K562 (cell line): ENCODE data around the gene ABCA4. TPM values are rescaled to one million over a fixed set of nuclear protein-coding genes. Genes with fewer than 3 reads are reported as not detected.

Experiments
- ATAC-seq: fragments of 200-7000 bp; cut with Tn5 transposase; 3 replicates; pipeline ENCODE4 v1.9.1; 2020; ENCODE audit warnings: moderate library complexity
- BruUV-seq: library from RNA; stranded (reverse); fragments of 400-500 nt; replicated peaks from 2 replicates; lab custom pipeline; 2021; lab: Mats Ljungman, UMichigan
- CTCF ChIA-PET: fragments of 300-600 bp; formaldehyde crosslinking; extraction: SDS; loops from one replicate; lab custom pipeline; 2021; ENCODE audit warnings: low intra/inter-chr PET ratio; lab: Yijun Ruan, JAX
- POLR2A ChIA-PET: fragments of 300-600, 350-650 bp; sonication (Branson Sonifier 250); formaldehyde crosslinking; extraction: SDS; loops from one replicate; lab custom pipeline; 2021; ENCODE audit warnings: antibody characterized with exemption, inconsistent platforms; lab: Yijun Ruan, JAX
- DNase-seq, 4 experiments: peaks; one replicate each; pipeline versions ENCODE4 v3.0.0 to v3.0.0-alpha.2; 2011 to 2018; ENCODE audit warnings: low spot score in 3 of 4, mixed read lengths in 3 of 4; ENCODE audit errors: extremely low read depth in 1 of 4
- FAIRE-seq: peaks from 2 replicates; lab custom pipeline; 2011; peaks lifted over from hg19 to GRCh38; lab: Jason Lieb, UNC
- H2AFZ ChIP-seq: 2 replicates; pipeline ENCODE4 v1.6.0; 2011; ENCODE audit warnings: low read depth, low read length, control low read depth, inconsistent platforms
- H3K27ac ChIP-seq: fragments of 200-600 bp; 3 replicates; pipeline ENCODE4 v1.8.0; 2011; ENCODE audit warnings: low read depth, mild to moderate bottlenecking, control low read depth, inconsistent platforms, low read length, moderate library complexity, mixed read lengths; ENCODE audit errors: extremely low read depth
- H3K27me3 ChIP-seq, 2 experiments: fragments of 300-600 bp in 1 of 2; 2 replicates in 1 of 2; 3 replicates in 1 of 2; pipeline versions ENCODE4 v1.6.0 to v1.8.0; 2011; ENCODE audit warnings: inconsistent platforms in 2 of 2, low read length in 2 of 2, mild to moderate bottlenecking in 1 of 2, mixed read lengths in 1 of 2, moderate library complexity in 1 of 2; ENCODE audit not compliant: control insufficient read depth in 2 of 2, insufficient read depth in 2 of 2
- H3K36me3 ChIP-seq: fragments of 300-600 bp; 3 replicates; pipeline ENCODE4 v1.8.0; 2011; ENCODE audit warnings: mild to moderate bottlenecking, low read length, inconsistent platforms; ENCODE audit not compliant: control insufficient read depth, insufficient read depth
- H3K4me1 ChIP-seq, 2 experiments: fragments of 200-600 bp in 1 of 2; replicated peaks in 1 of 2; 2 replicates in 1 of 2; 3 replicates in 1 of 2; pipeline versions ENCODE4 v1.5.1 to v1.8.0; 2011; ENCODE audit warnings: inconsistent platforms in 2 of 2, low read length in 2 of 2, mild to moderate bottlenecking in 1 of 2, mixed read lengths in 1 of 2, moderate library complexity in 1 of 2; ENCODE audit not compliant: control insufficient read depth in 2 of 2, insufficient read depth in 2 of 2
- H3K4me2 ChIP-seq: 2 replicates; pipeline ENCODE4 v1.6.1; 2011; ENCODE audit warnings: low read length, control low read depth, inconsistent platforms, mixed read lengths; ENCODE audit not compliant: insufficient read depth
- H3K4me3 ChIP-seq: fragments of 200-600 bp; sonication (generic), shearing (Covaris generic); 2 replicates; pipeline ENCODE4 v1.5.1; 2016; ENCODE audit warnings: control low read depth, inconsistent platforms
- H3K79me2 ChIP-seq: fragments of 200-600 bp; 3 replicates; pipeline ENCODE4 v1.8.0; 2011; ENCODE audit warnings: low read length, inconsistent platforms; ENCODE audit not compliant: control insufficient read depth, insufficient read depth
- H3K9ac ChIP-seq, 2 experiments: 2 replicates each; pipeline versions ENCODE4 v1.6.0 to v1.6.1; 2011; ENCODE audit warnings: low read depth in 2 of 2, low read length in 2 of 2, control low read depth in 1 of 2, inconsistent platforms in 1 of 2, mild to moderate bottlenecking in 1 of 2, mixed read lengths in 1 of 2; ENCODE audit not compliant: insufficient read depth in 1 of 2
- H3K9me1 ChIP-seq: one replicate; pipeline ENCODE4 v1.6.0; 2011; ENCODE audit warnings: inconsistent platforms, mild to moderate bottlenecking, low read length, moderate library complexity; ENCODE audit not compliant: control insufficient read depth, insufficient read depth
- H3K9me3 ChIP-seq: replicated peaks from 2 replicates; pipeline ENCODE4 v1.5.1; 2011; ENCODE audit warnings: low read depth, low read length, inconsistent platforms; ENCODE audit not compliant: control insufficient read depth, insufficient read depth
- H4K20me1 ChIP-seq: replicated peaks from 2 replicates; pipeline ENCODE4 v1.6.1; 2011; ENCODE audit warnings: low read length, inconsistent platforms, mixed read lengths; ENCODE audit not compliant: control insufficient read depth, insufficient read depth
- BDP1 ChIP-seq: IDR thresholded peaks from 3 replicates; pipeline ENCODE4 v1.6.1; 2011; ENCODE audit not compliant: insufficient read length, insufficient read depth
- CBFB ChIP-seq: sonication (generic); formaldehyde crosslinking; IDR thresholded peaks from 2 replicates; pipeline ENCODE4 v1.4.0; 2020; ENCODE audit warnings: mild to moderate bottlenecking, missing genetic modification reagents
- CBX1 ChIP-seq: sonication (generic); IDR thresholded peaks from 2 replicates; pipeline ENCODE4 v1.6.1; 2016; ENCODE audit warnings: antibody characterized with exemption, low read depth, mild to moderate bottlenecking
- EHMT2 ChIP-seq: fragments of 450-650 bp; IDR thresholded peaks from 2 replicates; pipeline ENCODE4 v1.6.1; 2018; ENCODE audit warnings: antibody characterized with exemption
- FOXK2 ChIP-seq, 2 experiments: fragments of 450-650 bp; IDR thresholded peaks in 1 of 2; conservative IDR thresholded peaks in 1 of 2; 2 replicates each; pipeline ENCODE4 v1.6.1; 2016; ENCODE audit warnings: low read depth in 2 of 2, mild to moderate bottlenecking in 1 of 2
- HDAC8 ChIP-seq: fragments of 450-650 bp; IDR thresholded peaks from 2 replicates; pipeline ENCODE4 v1.6.1; 2016; ENCODE audit warnings: mild to moderate bottlenecking, missing genetic modification characterization, moderate library complexity, missing compliant biosample characterization
- HMG20B ChIP-seq: fragments of 250-450 bp; sonication (Bioruptor Pico); IDR thresholded peaks from 2 replicates; pipeline ENCODE4 v1.5.0; 2021; ENCODE audit warnings: mild to moderate bottlenecking
- MTA1 ChIP-seq: fragments of 450-650 bp; IDR thresholded peaks from 2 replicates; pipeline ENCODE4 v1.6.1; 2017; ENCODE audit warnings: borderline replicate concordance
- NRF1 ChIP-seq, 2 experiments: fragments of 450-650 bp; IDR thresholded peaks in 1 of 2; conservative IDR thresholded peaks in 1 of 2; 2 replicates each; pipeline ENCODE4 v1.6.1; 2014; ENCODE audit warnings: mild to moderate bottlenecking in 2 of 2
- STAT5B ChIP-seq: fragments of 250-450 bp; sonication (Bioruptor Pico); IDR thresholded peaks from 2 replicates; pipeline ENCODE4 v1.8.0; 2021; ENCODE audit warnings: mild to moderate bottlenecking, inconsistent platforms
- TAF7 ChIP-seq: fragments of 450-650 bp; IDR thresholded peaks from 2 replicates; pipeline ENCODE4 v1.6.1; 2016; ENCODE audit warnings: missing genetic modification characterization, missing compliant biosample characterization
- TAL1 ChIP-seq: fragments of 450-650 bp; IDR thresholded peaks from 2 replicates; pipeline ENCODE4 v1.6.1; 2016; ENCODE audit warnings: mild to moderate bottlenecking
- TCFL5 ChIP-seq: fragments of 250-450 bp; sonication (Bioruptor Pico); conservative IDR thresholded peaks from 2 replicates; pipeline ENCODE4 v1.6.1; 2021; ENCODE audit warnings: mild to moderate bottlenecking, moderate library complexity, matching md5 sums
- WHSC1 ChIP-seq: IDR thresholded peaks from one replicate; pipeline ENCODE4 v1.6.1; 2012; ENCODE audit warnings: low read length, control low read depth, inconsistent platforms
- ZNF165 ChIP-seq: fragments of 250-450 bp; sonication (Bioruptor Pico); IDR thresholded peaks from 2 replicates; pipeline ENCODE4 v1.4.0; 2020; ENCODE audit warnings: borderline replicate concordance
- ZNF282 ChIP-seq: sonication (generic); formaldehyde crosslinking; IDR thresholded peaks from 2 replicates; pipeline ENCODE4 v1.8.1; 2023; ENCODE audit warnings: missing genetic modification reagents
- ZZZ3 ChIP-seq: fragments of 450-650 bp; IDR thresholded peaks from 2 replicates; pipeline ENCODE4 v1.6.1; 2016; ENCODE audit warnings: antibody characterized with exemption, mild to moderate bottlenecking, moderate library complexity
- WGBS: fragments of 100-300 bp; shearing (Covaris generic); methylation state at CpG from one replicate; pipeline ENCODE4 v1.1.6; 2016; ENCODE audit warnings: low coverage, mixed read lengths; ENCODE audit not compliant: insufficient coverage; ENCODE audit errors: missing lambda C conversion rate; 5-methylcytosine and 5-hydroxymethylcytosine counted together
- in situ Hi-C: fragments of 300-500 bp; cut with MboI; formaldehyde crosslinking; loops from 4 replicates; pipeline ENCODE4 v1.15.0; 2018; ENCODE audit warnings: inconsistent platforms, mixed read lengths
- intact Hi-C: fragments of 100-400 bp; cut with micrococcal nuclease; formaldehyde crosslinking; loops from 2 replicates; pipeline ENCODE4 v1.14.2; 2022
- polyA plus RNA-seq, 8 experiments: library from polyadenylated mRNA; depleted of rRNA in 4 of 8; stranded (reverse) in 5 of 8; unstranded in 3 of 8; fragments of >200 nt; fragmentation: Nextera tagmentation in 2 of 8; fragmentation: Illumina TruSeq in 1 of 8; extraction: Ambion mirVana in 2 of 8; extraction: Trizol in 1 of 8; gene quantifications; 2 replicates each; pipeline versions ENCODE4 v1.2.1 to v1.2.3, GENCODE V29; 2011 to 2014; ENCODE audit warnings: inconsistent platforms in 1 of 8, missing spikeins in 1 of 8
- total RNA-seq, 7 experiments: library from RNA; depleted of rRNA in 6 of 7; stranded (reverse); fragments of >200 nt in 6 of 7; fragmentation: Illumina TruSeq in 2 of 7; extraction: Trizol in 2 of 7; gene quantifications; 2 replicates each; pipeline versions ENCODE4 v1.2.1 to v1.2.3, GENCODE V29; 2011 to 2021; ENCODE audit warnings: low replicate concordance in 1 of 7
- TF ChIP-seq, protein P1 (sequence below), 2 experiments: IDR thresholded peaks; 2 replicates each; pipeline ENCODE4 v1.6.1; 2012; ENCODE audit warnings: improper control_type of control experiment in 2 of 2, low read depth in 2 of 2, low read length in 2 of 2, borderline replicate concordance in 1 of 2

Gene ABCA4
- total and polyA plus RNA-seq, 9 of the 15 experiments (the other 6 are each of a cell fraction or from before 2014, with no cell fraction given) = 0.01 to 0.04 TPM; not detected in 7

DNA sequence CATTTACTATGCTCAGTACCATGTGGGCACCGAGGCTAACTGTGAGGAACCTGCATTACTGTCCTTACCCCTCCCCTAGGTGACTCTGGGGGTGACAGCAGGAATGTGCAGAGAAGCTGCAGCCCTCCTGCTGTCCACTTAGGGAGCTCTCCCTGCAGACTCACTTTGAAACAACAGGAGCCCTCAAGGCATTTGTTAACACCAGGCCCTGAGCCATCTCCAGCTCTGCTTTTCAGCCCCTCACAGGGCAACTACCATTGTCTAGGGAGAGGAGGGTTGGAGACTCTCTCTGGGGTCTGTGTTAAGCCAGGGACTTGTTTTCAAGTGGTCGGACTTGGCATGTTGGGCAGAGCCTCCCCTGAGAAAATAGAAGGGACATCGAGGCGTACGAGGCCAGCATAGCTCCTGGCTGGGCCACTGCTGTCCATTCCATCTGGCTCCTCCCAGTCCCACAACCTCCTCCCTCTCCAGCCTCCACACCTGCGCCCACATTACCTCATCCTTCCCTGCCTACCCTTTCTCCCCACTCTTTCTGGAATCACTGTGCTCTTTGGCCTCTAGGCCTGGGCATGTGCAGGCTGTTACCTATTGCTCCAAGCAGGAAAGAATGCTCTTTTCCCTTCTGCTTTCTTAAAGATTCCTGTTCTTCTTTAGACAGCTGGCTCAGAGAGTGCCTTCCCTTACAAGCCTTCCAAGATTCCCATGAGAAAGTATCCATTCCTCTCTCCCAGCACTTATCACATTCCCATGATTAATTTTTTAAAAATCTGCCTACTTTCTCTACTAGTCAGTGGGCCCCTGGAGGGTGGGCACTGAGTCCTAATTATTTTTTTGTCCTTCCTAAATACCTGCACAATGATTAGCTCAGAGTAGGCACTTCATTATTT is 109.0 kb downstream of the ABCA4 start:
- POLR2A ChIA-PET = interaction anchor here (0.7 kb wide), 1 partner anchor 12 kb away, joined by 3 read pairs; no protein-coding TSS in a partner anchor

DNA sequence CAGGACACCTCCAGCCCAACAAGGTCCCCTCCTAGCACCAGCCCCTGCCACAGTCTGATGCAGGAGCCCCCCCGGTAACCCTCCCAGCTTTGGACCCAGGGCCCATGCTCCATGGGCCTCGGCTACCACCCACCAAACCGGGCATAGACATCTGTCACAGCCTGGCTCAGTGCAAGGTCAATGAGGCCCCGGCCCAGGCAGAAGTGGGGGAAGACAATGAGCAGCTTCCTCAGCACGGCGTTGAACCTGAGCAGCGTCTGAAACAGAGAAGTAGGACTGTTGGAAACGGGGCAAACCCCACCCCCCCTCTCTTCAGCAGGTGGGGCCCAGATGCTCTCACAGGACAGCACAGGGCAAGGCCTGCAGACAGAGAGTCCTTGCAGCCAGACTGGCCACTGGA is 109.8 kb downstream of the ABCA4 start:
- H3K4me3 ChIP-seq = no peak overlapping the region
- no peak overlapping the region for H3K9ac ChIP-seq
- peaks cover 0 to 15% of the 10 kb centered on the region in 2 experiments; a peak in 2 of 5 replicates for H3K27me3 ChIP-seq
- H3K4me1 ChIP-seq = peaks cover 4 to 22% of the 10 kb centered on the region in 2 experiments
- intact Hi-C loops (no loop called here), in situ Hi-C loops (no loop called here)
- no peak overlapping the region for H2AFZ ChIP-seq
- no peaks in the 10 kb centered on the region for H3K79me2 ChIP-seq
- no peaks in the 10 kb centered on the region for H3K9me3 ChIP-seq
- no peak overlapping the region for H3K4me2 ChIP-seq
- no peak for FAIRE-seq
- WGBS = 8% methylated on average over 8 of the region's 8 CpGs
- no peak for DNase-seq
- ChIA-PET CTCF (no interaction called here), POLR2A (interaction anchor here (0.7 kb wide), 1 partner anchor 11 kb away, joined by 3 read pairs; no protein-coding TSS in a partner anchor)
- BruUV-seq = no TSS peak
- H3K36me3 ChIP-seq = no peaks in the 10 kb centered on the region
- H4K20me1 ChIP-seq = 0 out of 2 replicates have a peak, but pooled peaks cover 3% of the 10 kb centered on the region
- no peak overlapping the region for H3K27ac ChIP-seq
- ATAC-seq = no peak
- H3K9me1 ChIP-seq = no peaks in the 10 kb centered on the region
- TF ChIP-seq CBX1 = no peak
- TF ChIP-seq TCFL5 (CRISPR knock-in tag) = no peak
- TF ChIP-seq, protein P1, sequence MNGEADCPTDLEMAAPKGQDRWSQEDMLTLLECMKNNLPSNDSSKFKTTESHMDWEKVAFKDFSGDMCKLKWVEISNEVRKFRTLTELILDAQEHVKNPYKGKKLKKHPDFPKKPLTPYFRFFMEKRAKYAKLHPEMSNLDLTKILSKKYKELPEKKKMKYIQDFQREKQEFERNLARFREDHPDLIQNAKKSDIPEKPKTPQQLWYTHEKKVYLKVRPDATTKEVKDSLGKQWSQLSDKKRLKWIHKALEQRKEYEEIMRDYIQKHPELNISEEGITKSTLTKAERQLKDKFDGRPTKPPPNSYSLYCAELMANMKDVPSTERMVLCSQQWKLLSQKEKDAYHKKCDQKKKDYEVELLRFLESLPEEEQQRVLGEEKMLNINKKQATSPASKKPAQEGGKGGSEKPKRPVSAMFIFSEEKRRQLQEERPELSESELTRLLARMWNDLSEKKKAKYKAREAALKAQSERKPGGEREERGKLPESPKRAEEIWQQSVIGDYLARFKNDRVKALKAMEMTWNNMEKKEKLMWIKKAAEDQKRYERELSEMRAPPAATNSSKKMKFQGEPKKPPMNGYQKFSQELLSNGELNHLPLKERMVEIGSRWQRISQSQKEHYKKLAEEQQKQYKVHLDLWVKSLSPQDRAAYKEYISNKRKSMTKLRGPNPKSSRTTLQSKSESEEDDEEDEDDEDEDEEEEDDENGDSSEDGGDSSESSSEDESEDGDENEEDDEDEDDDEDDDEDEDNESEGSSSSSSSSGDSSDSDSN (IDR thresholded peaks at IDR 0.05; ENCODE audit: borderline replicate concordance in 1 of 2, low read depth in 2 of 2, low read length in 2 of 2) = no peak
- no peak for TF ChIP-seq WHSC1
- TF ChIP-seq CBFB (CRISPR knock-in tag) = no peak
- no peak for TF ChIP-seq ZZZ3
- TF ChIP-seq ZNF165 (CRISPR knock-in tag) = no peak
- no peak for TF ChIP-seq FOXK2 (conservative IDR thresholded peaks at IDR 0.05 in 1 of 2, IDR thresholded peaks at IDR 0.05 in 1 of 2; ENCODE audit: low read depth in 2 of 2)
- no peak for TF ChIP-seq TAF7 (tag)

More for the DNA sequence above, 109.0 kb downstream of the ABCA4 start:
- no peaks in the 10 kb centered on the region for H3K79me2 ChIP-seq
- TF ChIP-seq BDP1 (no peak), ZNF282 (CRISPR knock-in tag) (no peak), STAT5B (CRISPR knock-in tag) (no peak), TAL1 (no peak), NRF1 (conservative IDR thresholded peaks at IDR 0.05 in 1 of 2, IDR thresholded peaks at IDR 0.05 in 1 of 2) (peak; percentile 33 to 36; a peak in 2 of 4 replicates), HMG20B (no peak), EHMT2 (no peak), MTA1 (no peak), HDAC8 (tag) (no peak)
- TF ChIP-seq, all 486 proteins: peak for 1
- in situ Hi-C loops (no loop called here), intact Hi-C loops (no loop called here)
- no peaks in the 10 kb centered on the region for H3K9me1 ChIP-seq
- WGBS = 18% methylated on average over 6 of the region's 6 CpGs
- FAIRE-seq (no peak), ATAC-seq (no peak), DNase-seq (no peak)
- no peak overlapping the region for H3K9ac ChIP-seq
- no peaks in the 10 kb centered on the region for H3K36me3 ChIP-seq
- CTCF ChIA-PET = no interaction called here
- no peak overlapping the region for H3K4me3 ChIP-seq
- no peak overlapping the region for H3K27ac ChIP-seq
- no peak overlapping the region for H2AFZ ChIP-seq
- H3K4me2 ChIP-seq = no peak overlapping the region
- 0 out of 2 replicates have a peak, but pooled peaks cover 3% of the 10 kb centered on the region for H4K20me1 ChIP-seq
- BruUV-seq = no TSS peak
- no peaks in the 10 kb centered on the region for H3K9me3 ChIP-seq
- H3K27me3 ChIP-seq = peaks cover 0 to 11% of the 10 kb centered on the region in 2 experiments; a peak in 2 of 5 replicates
- H3K4me1 ChIP-seq = peaks cover 4 to 22% of the 10 kb centered on the region in 2 experiments
